Left lung (tissue), 10 donors: ENCODE data around the gene CUX1. TPM values are rescaled to one million over a fixed set of nuclear protein-coding genes. Genes with fewer than 3 reads are reported as not detected.

Experiments used
- ATAC-seq: fragments of 200-7000 bp; cut with Tn5 transposase; one replicate; pipeline ENCODE4 v1.9.1; 2020; ENCODE audit warnings: moderate library complexity
- DNase-seq, 4 donors: peaks; one replicate each; pipeline ENCODE4 v3.0.0-alpha.2; 2013 to 2020
- H3K27ac ChIP-seq, 2 donors: fragments of 200-600 bp; sonication (generic) in 1 of 2; one replicate each; pipeline versions ENCODE4 v1.5.0 to v1.8.0; 2020 to 2021
- H3K27me3 ChIP-seq, 2 donors: fragments of 200-600 bp; sonication (generic) in 1 of 2; one replicate each; pipeline versions ENCODE4 v1.5.0 to v1.8.0; 2020 to 2021
- H3K36me3 ChIP-seq, 2 donors: fragments of 200-600 bp; sonication (generic) in 1 of 2; one replicate each; pipeline versions ENCODE4 v1.5.0 to v1.8.0; 2020 to 2021
- H3K4me1 ChIP-seq, 2 donors: fragments of 200-600 bp; one replicate each; pipeline ENCODE4 v1.8.0; 2021
- H3K4me3 ChIP-seq, 2 donors: fragments of 200-600 bp; sonication (generic) in 1 of 2; one replicate each; pipeline versions ENCODE4 v1.5.0 to v1.8.0; 2020 to 2021; ENCODE audit warnings: mild to moderate bottlenecking in 1 of 2
- H3K9me3 ChIP-seq, 2 donors: fragments of 200-600 bp; sonication (generic) in 1 of 2; one replicate each; pipeline versions ENCODE4 v1.5.0 to v1.8.0; 2020 to 2021
- CTCF ChIP-seq, 2 donors: fragments of 200-600 bp; sonication (generic) in 1 of 2; IDR thresholded peaks; one replicate each; pipeline versions ENCODE4 v1.5.0 to v1.8.0; 2021; ENCODE audit warnings: antibody characterized with exemption in 2 of 2
- intact Hi-C, 2 donors: fragments of 100-400 bp; cut with DNase I; formaldehyde crosslinking; loops; one replicate each; pipeline versions ENCODE4 v1.11.2 to v1.14.2; 2022
- polyA plus RNA-seq, 6 donors: library from polyadenylated mRNA; unstranded; fragments of 120-200 nt; gene quantifications; one replicate each; pipeline ENCODE4 v1.2.1, GENCODE V29; 2013; ENCODE audit not compliant: insufficient read length in 6 of 6
- total RNA-seq, 2 donors: library from RNA; stranded (reverse); fragmentation: NEBNext Ultra II Directional; extraction: Animal tissue kit (Norgen Biotek cat#: 25700); gene quantifications; one replicate each; pipeline ENCODE4 v1.2.1, GENCODE V29; 2021
- donor health status: DM: no; HTN: yes; CAD: no.
- donor health status: DM: no; HTN: no; CAD: no.

The CUX1 gene
- total and polyA plus RNA-seq, 8 donors = 86.4 to 157 (median 96.4) TPM

GRCh38 chr7:101870361-101871062, 53.1 kb downstream of the CUX1 start:
- no peak for TF ChIP-seq CTCF (IDR thresholded peaks at IDR 0.05)
- no peaks in the 10 kb centered on the region for H3K27me3 ChIP-seq
- peak in 1 of 4 donors; percentile 74 for DNase-seq
- H3K36me3 ChIP-seq = peaks cover 0 to 2% of the 10 kb centered on the region in 2 donors
- no peaks in the 10 kb centered on the region for H3K9me3 ChIP-seq
- ATAC-seq = peak; percentile 81
- intact Hi-C loops = no loop called here
- no peak overlapping the region for H3K4me3 ChIP-seq
- peak overlapping the region; percentile 24 to 45 for H3K27ac ChIP-seq
- H3K4me1 ChIP-seq = peaks cover 3 to 31% of the 10 kb centered on the region in 2 donors

- Histone ChIP-seq H3K27me3 (no peaks in the 10 kb centered on the region), H3K9me3 (no peaks in the 10 kb centered on the region), H3K4me3 (no peak overlapping the region), H3K27ac (peak overlapping the region in 1 of 2 donors; percentile 18), H3K36me3 (no peaks in the 10 kb centered on the region), H3K4me1 (peaks cover 3 to 31% of the 10 kb centered on the region in 2 donors)
- no peak for TF ChIP-seq CTCF (IDR thresholded peaks at IDR 0.05)
- intact Hi-C loops = no loop called here
- ATAC-seq = peak; percentile 9
- DNase-seq = no peak
These were observed 53.9 kb downstream of the CUX1 start for GRCh38 chr7:101871351-101871750.

GRCh38 chr7:101874028-101874427, 56.6 kb downstream of the CUX1 start:
- Histone ChIP-seq H3K27ac (no peak overlapping the region), H3K36me3 (no peaks in the 10 kb centered on the region), H3K27me3 (no peaks in the 10 kb centered on the region), H3K9me3 (no peaks in the 10 kb centered on the region), H3K4me1 (peaks cover 3 to 35% of the 10 kb centered on the region in 2 donors), H3K4me3 (no peak overlapping the region)
- intact Hi-C loops = no loop called here
- DNase-seq (no peak), ATAC-seq (no peak)
- no peak for TF ChIP-seq CTCF (IDR thresholded peaks at IDR 0.05)

GRCh38 chr7:101875283-101875846, 57.9 kb downstream of the CUX1 start:
- Histone ChIP-seq H3K4me1 (peaks cover 3 to 33% of the 10 kb centered on the region in 2 donors), H3K27ac (no peak overlapping the region), H3K9me3 (no peaks in the 10 kb centered on the region), H3K4me3 (no peak overlapping the region), H3K36me3 (no peaks in the 10 kb centered on the region), H3K27me3 (no peaks in the 10 kb centered on the region)
- DNase-seq (no peak), ATAC-seq (peak; percentile 38)
- intact Hi-C loops = no loop called here
- TF ChIP-seq CTCF (IDR thresholded peaks at IDR 0.05) = no peak

GRCh38 chr7:101877882-101878591, 60.6 kb downstream of the CUX1 start:
- H3K27ac ChIP-seq = no peak overlapping the region
- no peaks in the 10 kb centered on the region for H3K36me3 ChIP-seq
- H3K27me3 ChIP-seq = no peaks in the 10 kb centered on the region
- H3K9me3 ChIP-seq = no peaks in the 10 kb centered on the region
- ATAC-seq (no peak), DNase-seq (no peak)
- H3K4me1 ChIP-seq = peaks cover 24 to 43% of the 10 kb centered on the region in 2 donors
- H3K4me3 ChIP-seq = no peak overlapping the region
- no peak for TF ChIP-seq CTCF (IDR thresholded peaks at IDR 0.05)
- intact Hi-C loops = no loop called here
